ENCODE data around the gene ALDH2.

DNA sequence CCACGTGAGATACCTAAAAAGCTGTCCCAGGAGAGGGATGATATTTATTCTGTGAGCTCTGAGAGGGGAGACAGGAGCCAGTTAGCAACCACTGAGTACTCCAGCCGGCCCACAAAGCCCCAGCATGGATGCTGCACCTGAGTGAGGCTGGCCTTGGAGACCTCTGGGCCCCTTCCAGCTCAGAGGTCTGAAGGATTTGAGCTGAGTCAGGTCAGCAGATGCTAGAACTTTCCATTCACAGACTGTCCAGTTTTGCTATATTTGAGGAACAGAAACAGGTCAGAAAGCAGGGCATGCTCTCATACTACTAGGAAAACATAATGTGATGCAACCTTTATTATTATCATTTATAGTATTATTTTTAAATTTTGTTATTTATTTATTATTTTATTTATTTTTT, 60.3 kb downstream of the ALDH2 start:
- TF ChIP-seq EZH2 (IDR thresholded peaks at IDR 0.05): no peak
- no peak for TF ChIP-seq POLR2AphosphoS5 (IDR thresholded peaks at IDR 0.05; ENCODE audit: borderline replicate concordance, low read depth, low read length)
- no peak for TF ChIP-seq FOXP2 (optimal IDR thresholded peaks at IDR 0.05; ENCODE audit: control extremely low read depth, extremely low read length, insufficient read depth)
